Keratinocyte (primary cell): Measurements from ENCODE around the gene INSC. TPM values are rescaled to one million over a fixed set of nuclear protein-coding genes. Genes with fewer than 3 reads are reported as not detected.

Source experiments
- DNase-seq: peaks from one replicate; pipeline ENCODE4 v3.0.0-alpha.2; 2011; ENCODE audit warnings: low read depth, missing footprints, low spot score
- FAIRE-seq: peaks from 2 replicates; lab custom pipeline; 2011; peaks lifted over from hg19 to GRCh38; lab: Jason Lieb, UNC
- H2AFZ ChIP-seq: 2 replicates; pipeline ENCODE4 v1.6.0; 2012; ENCODE audit warnings: low read length, control low read depth, inconsistent platforms; ENCODE audit not compliant: control insufficient read depth
- H3K27ac ChIP-seq: 2 replicates; pipeline ENCODE4 v1.5.1; 2011; ENCODE audit warnings: low read length; ENCODE audit not compliant: control insufficient read depth, insufficient read depth
- H3K27me3 ChIP-seq: 3 replicates; pipeline ENCODE4 v1.6.0; 2011; ENCODE audit warnings: low read length; ENCODE audit not compliant: control insufficient read depth, insufficient read depth; ENCODE audit errors: extremely low read depth
- H3K36me3 ChIP-seq, 2 experiments: 2 replicates in 1 of 2; 3 replicates in 1 of 2; pipeline ENCODE4 v1.5.1; 2011; ENCODE audit warnings: low read length in 2 of 2, mild to moderate bottlenecking in 1 of 2; ENCODE audit not compliant: control insufficient read depth in 2 of 2, insufficient read depth in 2 of 2; ENCODE audit errors: extremely low read depth in 1 of 2
- H3K4me1 ChIP-seq: 3 replicates; pipeline ENCODE4 v1.5.1; 2011; ENCODE audit warnings: low read length; ENCODE audit not compliant: control insufficient read depth, insufficient read depth; ENCODE audit errors: extremely low read depth
- H3K4me2 ChIP-seq: 3 replicates; pipeline ENCODE4 v1.6.0; 2011; ENCODE audit warnings: low read depth, low read length; ENCODE audit not compliant: control insufficient read depth, insufficient read depth; ENCODE audit errors: extremely low read depth
- H3K4me3 ChIP-seq, 3 experiments: fragments of 200-600 bp in 1 of 3; sonication (generic) in 1 of 3; 2 replicates in 2 of 3; 3 replicates in 1 of 3; pipeline ENCODE4 v1.5.1; 2011 to 2016; ENCODE audit warnings: low read length in 3 of 3, mild to moderate bottlenecking in 3 of 3, control low read depth in 2 of 3, inconsistent platforms in 1 of 3, low read depth in 1 of 3, mixed read lengths in 1 of 3, mixed run types in 1 of 3, moderate library complexity in 1 of 3; ENCODE audit not compliant: control insufficient read depth in 2 of 3, insufficient read depth in 2 of 3; ENCODE audit errors: extremely low read depth in 1 of 3
- H3K79me2 ChIP-seq: 2 replicates; pipeline ENCODE4 v1.6.0; 2012; ENCODE audit warnings: low read length; ENCODE audit not compliant: control insufficient read depth, insufficient read depth
- H3K9ac ChIP-seq: 3 replicates; pipeline ENCODE4 v1.6.0; 2011; ENCODE audit warnings: low read length; ENCODE audit not compliant: control insufficient read depth, insufficient read depth; ENCODE audit errors: extremely low read depth
- H3K9me1 ChIP-seq: 3 replicates; pipeline ENCODE4 v1.6.0; 2011; ENCODE audit warnings: low read length; ENCODE audit not compliant: control insufficient read depth, insufficient read depth; ENCODE audit errors: extremely low read depth
- H3K9me3 ChIP-seq: 2 replicates; pipeline ENCODE4 v1.5.1; 2012; ENCODE audit warnings: low read depth, low read length; ENCODE audit not compliant: control insufficient read depth
- H4K20me1 ChIP-seq: 3 replicates; pipeline ENCODE4 v1.6.0; 2011; ENCODE audit warnings: low read length; ENCODE audit not compliant: control insufficient read depth, insufficient read depth; ENCODE audit errors: extremely low read depth
- CTCF ChIP-seq, 3 experiments: IDR thresholded peaks in 1 of 3; conservative IDR thresholded peaks in 1 of 3; optimal IDR thresholded peaks in 1 of 3; 2 replicates in 2 of 3; 3 replicates in 1 of 3; pipeline versions ENCODE3 to v1.5.1; 2011; ENCODE audit warnings: low read length in 3 of 3, mild to moderate bottlenecking in 3 of 3, moderate library complexity in 2 of 3, control low read depth in 1 of 3, inconsistent platforms in 1 of 3; ENCODE audit not compliant: insufficient read depth in 2 of 3; ENCODE audit errors: extremely low read depth in 1 of 3
- EZH2 ChIP-seq: IDR thresholded peaks from one replicate; pipeline ENCODE4 v1.6.1; 2012; ENCODE audit warnings: inconsistent platforms, mild to moderate bottlenecking, low read length, moderate library complexity
- dilution Hi-C: fragments of 300-500 bp; cut with MboI; formaldehyde crosslinking; loops from one replicate; pipeline ENCODE4 v1.7.0; 2020; ENCODE audit warnings: low sequenced_read_pairs; ENCODE audit not compliant: extremely low pct_ligation_motif_present
- polyA plus RNA-seq, 5 experiments: library from polyadenylated mRNA; depleted of rRNA in 3 of 5; stranded (reverse) in 3 of 5; stranded (forward) in 1 of 5; unstranded in 1 of 5; fragments of >200 nt; gene quantifications; 1 replicate in 1 of 5; 2 replicates in 3 of 5; 3 replicates in 1 of 5; pipeline versions ENCODE4 v1.2.1 to v1.2.3, GENCODE V29; 2011 to 2012; ENCODE audit warnings: missing spikeins in 2 of 5, low read depth in 1 of 5, low replicate concordance in 1 of 5

The INSC gene
- polyA plus RNA-seq, 1 donor (not counting 4 experiments of a cell fraction or from before 2014, with no cell fraction given) = 0.13 TPM

- Histone ChIP-seq H3K79me2 (no peaks in the 10 kb centered on the region), H3K4me2 (no peak overlapping the region), H3K9me3 (no peaks in the 10 kb centered on the region), H4K20me1 (no peaks in the 10 kb centered on the region), H3K4me1 (peaks cover 2% of the 10 kb centered on the region), H3K4me3 (no peak overlapping the region), H3K9me1 (no peaks in the 10 kb centered on the region), H2AFZ (no peak overlapping the region), H3K9ac (no peak overlapping the region), H3K27ac (no peak overlapping the region), H3K36me3 (no peaks in the 10 kb centered on the region), H3K27me3 (peaks cover 2% of the 10 kb centered on the region)
- FAIRE-seq (peak; percentile 53), DNase-seq (no peak)
- dilution Hi-C loops = no loop called here
- TF ChIP-seq EZH2 (no peak), CTCF (optimal IDR thresholded peaks at IDR 0.05 in 1 of 3, IDR thresholded peaks at IDR 0.05 in 1 of 3, conservative IDR thresholded peaks at IDR 0.05 in 1 of 3; ENCODE audit: extremely low read depth in 1 of 3, insufficient read depth in 2 of 3, low read length in 3 of 3) (no peak)
These were observed 18.9 kb upstream of the INSC start for GRCh38 chr11:15095736-15096228.

GRCh38 chr11:15097411-15097810 is 17.3 kb upstream of the INSC start:
- dilution Hi-C loops = no loop called here
- TF ChIP-seq CTCF (optimal IDR thresholded peaks at IDR 0.05 in 1 of 3, IDR thresholded peaks at IDR 0.05 in 1 of 3, conservative IDR thresholded peaks at IDR 0.05 in 1 of 3; ENCODE audit: extremely low read depth in 1 of 3, insufficient read depth in 2 of 3, low read length in 3 of 3) (peak in 1 of 3 experiments; percentile 3), EZH2 (no peak)
- Histone ChIP-seq H3K79me2 (no peaks in the 10 kb centered on the region), H3K9ac (no peak overlapping the region), H4K20me1 (no peaks in the 10 kb centered on the region), H3K9me3 (no peaks in the 10 kb centered on the region), H3K27ac (no peak overlapping the region), H3K27me3 (peaks cover 2% of the 10 kb centered on the region), H3K36me3 (no peaks in the 10 kb centered on the region), H3K4me3 (no peak overlapping the region), H2AFZ (no peak overlapping the region), H3K9me1 (no peaks in the 10 kb centered on the region), H3K4me2 (no peak overlapping the region), H3K4me1 (peaks cover 2% of the 10 kb centered on the region)
- no peak for DNase-seq
- no peak for FAIRE-seq
